HG03196 (cell line): ENCODE measurements around the gene OSBPL8.

ENCODE experiments used
- ATAC-seq: cut with Tn5 transposase; IDR thresholded peaks from one replicate; pipeline ENCODE4 v1.9.1; 2021; ENCODE audit not compliant: unreplicated experiment

Gene OSBPL8

DNA sequence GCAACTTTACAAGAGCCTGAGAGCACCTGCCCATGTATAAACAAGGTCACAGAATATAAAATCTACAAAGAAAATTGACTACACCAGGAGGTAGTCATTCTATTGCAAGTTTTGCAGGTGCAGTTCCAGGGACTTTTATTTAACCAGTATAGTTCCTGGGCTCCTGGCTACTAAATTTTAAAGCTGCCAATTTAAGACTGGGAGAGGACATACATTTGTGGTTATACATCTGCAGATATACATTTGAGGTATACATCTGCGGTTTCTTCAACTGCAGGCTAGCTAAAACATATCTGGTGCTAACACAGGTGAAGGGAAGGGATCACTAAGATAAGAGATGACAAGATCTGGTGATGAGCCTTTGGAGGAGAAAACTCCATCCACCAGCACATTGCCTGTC lies 241.6 kb downstream of the OSBPL8 start:
- ATAC-seq: no peak

DNA sequence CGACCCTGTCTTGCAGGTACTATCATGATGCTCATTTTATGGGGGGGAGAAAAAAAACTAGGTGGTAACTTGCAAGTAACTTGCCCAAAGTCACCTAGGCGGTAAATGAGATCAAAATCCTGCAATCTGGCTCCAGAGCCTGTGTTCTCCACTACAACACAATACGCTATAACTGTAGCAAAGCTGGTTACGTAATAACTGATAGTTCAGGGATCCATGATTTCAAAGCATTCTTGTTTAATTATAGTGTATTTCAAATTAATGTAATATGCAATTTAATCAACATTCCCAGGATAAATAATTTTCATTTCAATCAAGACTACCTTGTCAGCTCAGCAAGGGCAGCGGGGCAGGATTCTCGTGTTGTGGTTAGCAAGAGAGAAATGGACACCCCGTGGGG lies 243.1 kb downstream of the OSBPL8 start:
- ATAC-seq: no peak

- ATAC-seq: no peak
Measured at GRCh38 chr12:76313299-76313698, 246.3 kb downstream of the OSBPL8 start.

DNA sequence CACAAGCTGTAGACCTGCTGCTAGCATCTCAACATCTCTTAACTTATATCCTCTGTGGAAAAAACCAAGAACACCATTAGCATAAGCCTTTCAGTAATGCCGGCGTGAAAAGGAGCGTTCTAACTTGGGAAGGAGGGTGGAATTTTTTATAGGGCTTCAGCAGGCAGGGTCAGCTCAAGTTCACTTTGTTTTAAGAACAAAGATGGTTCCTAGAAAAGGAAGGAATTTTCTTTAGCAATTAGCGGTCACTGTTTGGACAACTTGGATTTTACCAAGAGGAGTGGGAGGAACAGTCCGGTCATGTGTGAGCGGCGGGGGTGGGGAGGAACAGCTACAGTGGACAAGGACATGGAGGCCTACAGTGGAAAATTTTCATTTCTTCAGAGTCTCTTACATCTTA lies 247.3 kb downstream of the OSBPL8 start:
- no peak for ATAC-seq

- no peak for ATAC-seq
Measured at GRCh38 chr12:76311796-76312195, 247.8 kb downstream of the OSBPL8 start.

DNA sequence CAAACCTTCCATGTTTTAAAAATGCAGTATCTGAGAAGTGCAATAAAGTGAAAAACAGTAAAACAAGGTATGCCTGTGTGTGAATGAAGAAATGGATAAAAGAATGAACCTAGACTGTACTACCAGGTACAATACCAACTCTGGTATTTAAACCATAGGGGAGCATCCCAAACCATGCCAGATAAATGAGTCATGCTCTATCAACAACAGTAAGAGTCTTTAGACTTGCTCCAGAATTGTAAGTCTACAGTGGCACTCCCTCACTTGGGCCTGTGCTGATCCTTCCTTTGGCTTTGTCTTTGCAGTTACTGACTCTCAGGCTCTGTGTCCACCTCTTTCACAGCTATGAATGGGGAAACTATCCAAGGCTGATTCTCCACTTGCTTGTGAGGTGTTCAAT lies 249.5 kb downstream of the OSBPL8 start:
- ATAC-seq: no peak

GRCh38 chr12:76308866-76309265 lies 250.7 kb downstream of the OSBPL8 start:
- ATAC-seq: no peak

DNA sequence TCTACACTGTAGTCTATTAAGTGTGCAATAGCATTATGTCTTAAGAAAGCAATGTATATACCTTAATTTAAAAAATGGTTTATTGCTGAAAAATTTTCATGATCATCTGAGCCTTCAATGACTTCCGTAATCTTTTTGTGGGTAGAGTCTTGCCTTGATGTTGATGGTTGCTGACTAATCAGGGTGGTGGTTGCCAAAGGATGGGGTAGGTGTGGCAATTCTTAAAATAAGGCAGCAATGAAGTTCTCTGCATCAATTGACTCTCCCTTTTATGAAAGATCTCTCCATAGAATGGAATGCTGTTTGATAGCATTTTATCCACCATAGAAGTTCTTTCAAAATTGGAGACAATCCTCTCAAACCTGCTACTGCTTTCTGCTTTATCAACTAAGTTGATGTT lies 252.5 kb downstream of the OSBPL8 start:
- no peak for ATAC-seq

- ATAC-seq: no peak
Measured at GRCh38 chr12:76303989-76304460, 255.5 kb downstream of the OSBPL8 start.

DNA sequence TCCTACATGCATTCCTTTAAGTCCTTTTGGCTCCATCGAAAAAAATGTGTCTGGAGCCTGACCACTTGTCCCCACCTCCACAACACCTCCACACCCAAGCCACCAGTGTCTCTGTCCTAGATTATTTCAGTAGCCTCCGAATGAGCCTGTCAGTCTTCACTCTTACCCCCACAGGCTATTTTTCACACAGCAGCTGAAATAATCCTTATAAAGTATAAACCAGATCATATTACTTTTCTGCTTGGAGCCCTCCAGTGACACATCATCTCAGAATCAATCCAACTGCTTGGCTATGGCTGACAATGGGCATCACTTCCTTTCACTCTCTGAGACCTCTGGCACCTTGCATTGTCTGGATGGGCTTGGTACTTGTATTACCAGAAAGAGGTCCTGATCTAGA lies 256.2 kb downstream of the OSBPL8 start:
- ATAC-seq: no peak
